ENCODE data around the gene CELF4.

The CELF4 gene

DNA sequence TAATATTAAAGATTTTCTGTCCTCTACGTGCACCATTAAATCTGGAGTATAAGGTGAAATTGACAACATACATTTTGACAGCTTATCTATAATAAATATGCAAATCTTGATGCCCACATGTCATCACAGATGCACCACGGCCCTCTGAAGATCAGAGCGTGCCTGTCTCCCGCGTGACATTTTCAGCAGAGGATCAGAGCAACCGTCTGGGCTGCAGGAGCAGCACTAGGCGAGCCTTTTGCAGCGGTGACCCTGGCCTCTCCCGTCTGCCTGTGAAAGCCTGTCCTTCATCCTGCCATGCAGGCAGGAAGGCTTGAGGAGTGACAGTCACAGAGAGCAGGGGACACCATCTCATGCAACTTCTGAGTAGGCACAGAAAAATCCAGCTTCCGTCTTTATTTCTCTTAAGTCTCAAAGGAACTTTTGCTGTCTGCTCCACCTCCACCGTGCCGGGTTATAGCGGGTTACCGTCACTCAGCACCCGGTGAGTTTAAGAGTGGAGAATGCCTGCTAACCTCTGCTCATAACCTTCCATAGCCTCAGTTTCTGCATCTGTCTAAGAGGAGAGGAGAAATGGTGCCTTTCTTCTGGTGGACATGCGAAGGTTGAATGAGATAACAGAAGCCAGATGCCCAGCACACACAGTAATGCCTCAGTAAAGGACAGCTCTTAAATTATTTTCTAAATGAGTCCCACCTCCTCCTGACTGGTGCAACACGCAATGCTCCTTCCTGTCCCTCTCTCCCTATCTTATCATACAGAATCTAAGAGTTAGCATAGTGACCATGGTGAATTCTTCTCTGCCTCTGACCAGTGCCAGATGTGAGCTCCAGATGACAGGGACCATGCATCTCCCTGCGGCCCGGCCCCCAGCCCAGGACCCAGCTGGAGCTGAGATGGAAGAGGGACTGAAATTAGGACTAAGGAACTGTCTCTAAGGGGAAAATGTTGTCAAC, 43.8 kb downstream of the CELF4 start:
- Histone ChIP-seq H3K36me3 (ENCODE audit: insufficient read depth, low read length) (no peaks in the 10 kb centered on the region), H3K27me3 (ENCODE audit: insufficient read depth, low read length) (peaks cover 39% of the 10 kb centered on the region), H2AFZ (ENCODE audit: low read depth, low read length) (no peak overlapping the region), H3K4me1 (ENCODE audit: insufficient read depth, low read length) (no peaks in the 10 kb centered on the region), H3K9me3 (ENCODE audit: low read length) (no peaks in the 10 kb centered on the region), H3K4me3 (ENCODE audit: low read length) (no peak overlapping the region)

- H2AFZ ChIP-seq (ENCODE audit: low read depth, low read length), result no peak overlapping the region
- no peak overlapping the region for H3K4me3 ChIP-seq (ENCODE audit: low read length)
- H3K36me3 ChIP-seq (ENCODE audit: insufficient read depth, low read length), result no peaks in the 10 kb centered on the region
- H3K27me3 ChIP-seq (ENCODE audit: insufficient read depth, low read length), result peaks cover 28% of the 10 kb centered on the region
- H3K4me1 ChIP-seq (ENCODE audit: insufficient read depth, low read length), result no peaks in the 10 kb centered on the region
- H3K9me3 ChIP-seq (ENCODE audit: low read length), result no peaks in the 10 kb centered on the region
Observed at GRCh38 chr18:37520508-37520907, 45.1 kb downstream of the CELF4 start.

DNA sequence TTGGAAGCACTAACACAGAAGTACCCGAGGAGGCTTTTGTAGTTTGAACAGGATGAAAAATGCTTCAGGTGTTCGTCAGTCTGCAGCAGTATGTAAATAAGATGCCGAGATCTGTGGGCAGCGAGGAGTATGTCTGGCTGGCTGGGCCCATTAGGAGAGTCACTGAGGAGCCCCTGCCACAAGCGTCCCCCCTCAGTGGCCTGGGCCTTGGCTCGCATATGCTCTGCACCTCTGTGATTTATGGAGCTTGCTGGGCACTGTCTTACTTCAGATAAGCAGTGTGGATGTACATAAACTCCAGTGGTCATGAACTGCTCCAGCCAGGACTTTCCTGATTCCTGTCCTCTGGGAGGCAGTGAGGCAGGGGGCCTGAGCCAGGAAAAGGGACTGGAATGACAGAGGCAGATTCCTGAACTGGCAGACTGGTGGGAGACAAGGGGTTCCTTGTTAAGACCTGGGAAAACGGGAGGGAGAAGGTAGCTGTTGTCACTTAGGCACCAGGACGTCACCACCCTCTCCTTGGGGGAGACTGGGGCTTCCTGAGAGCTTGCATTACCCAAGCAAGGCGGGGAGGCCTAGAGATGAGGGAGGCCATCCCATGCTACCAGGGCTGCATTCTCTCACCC, 46.0 kb downstream of the CELF4 start:
- H3K4me3 ChIP-seq (ENCODE audit: low read length), result no peak overlapping the region
- no peaks in the 10 kb centered on the region for H3K36me3 ChIP-seq (ENCODE audit: insufficient read depth, low read length)
- no peak overlapping the region for H2AFZ ChIP-seq (ENCODE audit: low read depth, low read length)
- no peaks in the 10 kb centered on the region for H3K9me3 ChIP-seq (ENCODE audit: low read length)
- H3K4me1 ChIP-seq (ENCODE audit: insufficient read depth, low read length), result no peaks in the 10 kb centered on the region
- H3K27me3 ChIP-seq (ENCODE audit: insufficient read depth, low read length), result peaks cover 20% of the 10 kb centered on the region

GRCh38 chr18:37516361-37516853, 49.2 kb downstream of the CELF4 start:
- Histone ChIP-seq H3K4me3 (ENCODE audit: low read length) (no peak overlapping the region), H3K9me3 (ENCODE audit: low read length) (no peaks in the 10 kb centered on the region), H3K27me3 (ENCODE audit: insufficient read depth, low read length) (peaks cover 6% of the 10 kb centered on the region), H3K4me1 (ENCODE audit: insufficient read depth, low read length) (peaks cover 4% of the 10 kb centered on the region), H3K36me3 (ENCODE audit: insufficient read depth, low read length) (no peaks in the 10 kb centered on the region), H2AFZ (ENCODE audit: low read depth, low read length) (no peak overlapping the region)

DNA sequence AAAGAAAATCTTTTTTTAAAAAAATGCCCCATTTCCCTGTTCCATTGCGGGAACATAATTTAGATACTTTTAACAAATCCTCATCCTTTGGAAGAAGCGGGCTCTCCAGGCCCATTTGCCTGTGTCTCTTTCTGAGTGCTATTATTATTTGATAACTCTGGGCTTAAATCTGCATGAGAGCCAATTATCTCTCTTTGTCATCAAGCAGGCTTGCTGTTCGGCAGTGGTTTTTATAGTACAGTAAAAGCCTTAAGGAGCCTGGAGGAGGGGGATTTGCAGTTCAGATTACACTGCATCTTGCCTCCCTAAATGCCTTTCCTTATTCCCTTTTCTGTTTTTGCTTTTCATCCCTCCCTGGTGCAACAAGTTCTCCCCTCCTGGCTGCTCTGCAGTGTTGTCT, 50.6 kb downstream of the CELF4 start:
- Histone ChIP-seq H3K9me3 (ENCODE audit: low read length) (no peaks in the 10 kb centered on the region), H3K4me1 (ENCODE audit: insufficient read depth, low read length) (peaks cover 4% of the 10 kb centered on the region), H2AFZ (ENCODE audit: low read depth, low read length) (no peak overlapping the region), H3K4me3 (ENCODE audit: low read length) (no peak overlapping the region), H3K36me3 (ENCODE audit: insufficient read depth, low read length) (no peaks in the 10 kb centered on the region), H3K27me3 (ENCODE audit: insufficient read depth, low read length) (peaks cover 3% of the 10 kb centered on the region)

DNA sequence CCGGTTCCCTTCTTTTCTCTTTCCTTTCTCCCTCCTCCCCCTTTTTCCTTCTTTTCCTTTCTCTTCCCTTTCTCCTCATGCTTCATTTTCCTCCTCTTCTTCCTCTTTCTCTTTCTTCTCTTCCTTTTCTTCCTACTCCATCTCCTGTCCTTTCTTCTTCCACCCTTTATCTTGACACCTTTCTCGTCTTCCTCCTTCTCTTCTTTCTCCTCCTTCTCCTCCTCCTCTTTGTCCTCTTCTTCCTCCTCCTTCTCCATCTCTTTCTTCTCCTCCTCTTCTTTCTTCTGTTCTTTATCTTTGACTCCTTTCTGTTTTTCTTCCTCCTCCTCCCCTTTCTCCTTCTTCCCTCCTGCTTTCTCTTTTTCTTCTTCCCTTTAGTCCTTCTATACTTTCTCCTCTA, 53.2 kb downstream of the CELF4 start:
- Histone ChIP-seq H3K27me3 (ENCODE audit: insufficient read depth, low read length) (peaks cover 2% of the 10 kb centered on the region), H3K9me3 (ENCODE audit: low read length) (no peaks in the 10 kb centered on the region), H2AFZ (ENCODE audit: low read depth, low read length) (no peak overlapping the region), H3K36me3 (ENCODE audit: insufficient read depth, low read length) (no peaks in the 10 kb centered on the region), H3K4me1 (ENCODE audit: insufficient read depth, low read length) (peaks cover 4% of the 10 kb centered on the region), H3K4me3 (ENCODE audit: low read length) (no peak overlapping the region)

- Histone ChIP-seq H3K4me3 (ENCODE audit: low read length) (no peak overlapping the region), H3K9me3 (ENCODE audit: low read length) (no peaks in the 10 kb centered on the region), H3K36me3 (ENCODE audit: insufficient read depth, low read length) (no peaks in the 10 kb centered on the region), H3K4me1 (ENCODE audit: insufficient read depth, low read length) (peaks cover 4% of the 10 kb centered on the region), H2AFZ (ENCODE audit: low read depth, low read length) (no peak overlapping the region), H3K27me3 (ENCODE audit: insufficient read depth, low read length) (peaks cover 2% of the 10 kb centered on the region)
Observed at GRCh38 chr18:37511721-37512298, 53.8 kb downstream of the CELF4 start.

GRCh38 chr18:37509600-37509999, 56.0 kb downstream of the CELF4 start:
- Histone ChIP-seq H3K27me3 (ENCODE audit: insufficient read depth, low read length) (peaks cover 2% of the 10 kb centered on the region), H3K36me3 (ENCODE audit: insufficient read depth, low read length) (no peaks in the 10 kb centered on the region), H3K9me3 (ENCODE audit: low read length) (no peaks in the 10 kb centered on the region), H3K4me3 (ENCODE audit: low read length) (no peak overlapping the region), H2AFZ (ENCODE audit: low read depth, low read length) (no peak overlapping the region), H3K4me1 (ENCODE audit: insufficient read depth, low read length) (peaks cover 4% of the 10 kb centered on the region)

GRCh38 chr18:37508207-37508606, 57.4 kb downstream of the CELF4 start:
- Histone ChIP-seq H3K9me3 (ENCODE audit: low read length) (no peaks in the 10 kb centered on the region), H3K27me3 (ENCODE audit: insufficient read depth, low read length) (peaks cover 2% of the 10 kb centered on the region), H3K36me3 (ENCODE audit: insufficient read depth, low read length) (no peaks in the 10 kb centered on the region), H3K4me1 (ENCODE audit: insufficient read depth, low read length) (peaks cover 4% of the 10 kb centered on the region), H2AFZ (ENCODE audit: low read depth, low read length) (no peak overlapping the region), H3K4me3 (ENCODE audit: low read length) (no peak overlapping the region)

DNA sequence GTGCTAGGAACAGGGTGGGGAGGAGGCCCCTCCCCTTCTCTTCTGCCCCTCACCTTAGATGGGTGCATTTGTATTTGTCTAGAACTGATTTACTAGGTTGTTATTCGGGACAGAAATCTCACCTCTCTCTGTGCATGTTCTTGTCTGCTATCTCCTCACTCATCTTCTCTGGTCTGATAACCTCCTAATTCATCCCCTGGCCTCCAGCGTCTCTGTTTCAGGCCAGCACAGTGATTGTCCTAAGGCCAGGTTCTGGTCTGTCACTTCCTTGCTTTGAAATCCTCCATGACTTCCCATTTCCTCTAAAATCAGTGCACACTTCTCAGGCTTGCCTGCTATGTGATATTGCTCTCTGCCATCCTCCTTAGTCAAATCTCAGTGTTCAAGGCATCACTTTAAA, 58.4 kb downstream of the CELF4 start:
- H3K9me3 ChIP-seq (ENCODE audit: low read length), result no peaks in the 10 kb centered on the region
- no peak overlapping the region for H2AFZ ChIP-seq (ENCODE audit: low read depth, low read length)
- peaks cover 4% of the 10 kb centered on the region for H3K4me1 ChIP-seq (ENCODE audit: insufficient read depth, low read length)
- H3K27me3 ChIP-seq (ENCODE audit: insufficient read depth, low read length), result peaks cover 5% of the 10 kb centered on the region
- no peak overlapping the region for H3K4me3 ChIP-seq (ENCODE audit: low read length)
- H3K36me3 ChIP-seq (ENCODE audit: insufficient read depth, low read length), result no peaks in the 10 kb centered on the region

- H3K27me3 ChIP-seq (ENCODE audit: insufficient read depth, low read length), result peaks cover 6% of the 10 kb centered on the region
- no peak overlapping the region for H3K4me3 ChIP-seq (ENCODE audit: low read length)
- H2AFZ ChIP-seq (ENCODE audit: low read depth, low read length), result no peak overlapping the region
- H3K36me3 ChIP-seq (ENCODE audit: insufficient read depth, low read length), result no peaks in the 10 kb centered on the region
- no peaks in the 10 kb centered on the region for H3K4me1 ChIP-seq (ENCODE audit: insufficient read depth, low read length)
- no peaks in the 10 kb centered on the region for H3K9me3 ChIP-seq (ENCODE audit: low read length)
Observed at GRCh38 chr18:37506001-37506400, 59.6 kb downstream of the CELF4 start.

DNA sequence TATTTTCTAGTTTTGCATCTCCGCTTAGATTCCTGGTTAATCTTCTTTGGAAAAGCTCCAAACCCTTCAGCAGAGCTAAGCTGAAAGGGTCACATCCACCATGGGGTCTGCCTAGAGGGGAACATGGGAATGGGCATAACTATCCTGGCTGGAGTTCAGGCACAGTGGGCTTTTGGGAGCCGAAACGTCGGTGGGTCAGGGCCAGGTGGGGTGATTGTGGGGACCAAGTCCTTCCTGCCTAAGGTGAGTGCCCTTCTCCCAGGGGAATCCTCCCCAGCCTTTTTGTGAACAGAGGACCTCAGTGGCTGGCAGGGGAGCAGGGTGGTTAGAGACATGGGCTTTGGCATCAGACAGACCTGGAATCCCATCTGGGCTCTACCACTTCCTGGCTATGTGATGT, 60.3 kb downstream of the CELF4 start:
- Histone ChIP-seq H3K36me3 (ENCODE audit: insufficient read depth, low read length) (no peaks in the 10 kb centered on the region), H2AFZ (ENCODE audit: low read depth, low read length) (no peak overlapping the region), H3K27me3 (ENCODE audit: insufficient read depth, low read length) (peaks cover 9% of the 10 kb centered on the region), H3K9me3 (ENCODE audit: low read length) (no peaks in the 10 kb centered on the region), H3K4me1 (ENCODE audit: insufficient read depth, low read length) (no peaks in the 10 kb centered on the region), H3K4me3 (ENCODE audit: low read length) (no peak overlapping the region)

- H3K27me3 ChIP-seq (ENCODE audit: insufficient read depth, low read length), result peaks cover 6% of the 10 kb centered on the region
- no peak overlapping the region for H2AFZ ChIP-seq (ENCODE audit: low read depth, low read length)
Observed at GRCh38 chr18:37502601-37503000, 63.0 kb downstream of the CELF4 start.

More at GRCh38 chr18:37502601-37503000, 63.0 kb downstream of the CELF4 start:
- H3K36me3 ChIP-seq (ENCODE audit: insufficient read depth, low read length), result no peaks in the 10 kb centered on the region
- no peak overlapping the region for H3K4me3 ChIP-seq (ENCODE audit: low read length)
- no peaks in the 10 kb centered on the region for H3K9me3 ChIP-seq (ENCODE audit: low read length)
- no peaks in the 10 kb centered on the region for H3K4me1 ChIP-seq (ENCODE audit: insufficient read depth, low read length)

Measured in neuron (in vitro differentiated cells).